Stimulated activated naive CD8-positive, alpha-beta T cell treated with anti-CD3 and anti-CD28 coated beads, Interleukin-15, Interleukin-2, amounts not matched to agents 100 U/mL and 50 U/mL, for 24 hours (primary cell): ENCODE measurements around the gene TMEM184A.

Experiments
- ATAC-seq: fragments of 150-1000 bp; cut with Tn5 transposase; one replicate; pipeline ENCODE4 v1.10.0; 2021
- DNase-seq: peaks from one replicate; pipeline ENCODE4 v3.0.0; 2021

The TMEM184A gene

DNA sequence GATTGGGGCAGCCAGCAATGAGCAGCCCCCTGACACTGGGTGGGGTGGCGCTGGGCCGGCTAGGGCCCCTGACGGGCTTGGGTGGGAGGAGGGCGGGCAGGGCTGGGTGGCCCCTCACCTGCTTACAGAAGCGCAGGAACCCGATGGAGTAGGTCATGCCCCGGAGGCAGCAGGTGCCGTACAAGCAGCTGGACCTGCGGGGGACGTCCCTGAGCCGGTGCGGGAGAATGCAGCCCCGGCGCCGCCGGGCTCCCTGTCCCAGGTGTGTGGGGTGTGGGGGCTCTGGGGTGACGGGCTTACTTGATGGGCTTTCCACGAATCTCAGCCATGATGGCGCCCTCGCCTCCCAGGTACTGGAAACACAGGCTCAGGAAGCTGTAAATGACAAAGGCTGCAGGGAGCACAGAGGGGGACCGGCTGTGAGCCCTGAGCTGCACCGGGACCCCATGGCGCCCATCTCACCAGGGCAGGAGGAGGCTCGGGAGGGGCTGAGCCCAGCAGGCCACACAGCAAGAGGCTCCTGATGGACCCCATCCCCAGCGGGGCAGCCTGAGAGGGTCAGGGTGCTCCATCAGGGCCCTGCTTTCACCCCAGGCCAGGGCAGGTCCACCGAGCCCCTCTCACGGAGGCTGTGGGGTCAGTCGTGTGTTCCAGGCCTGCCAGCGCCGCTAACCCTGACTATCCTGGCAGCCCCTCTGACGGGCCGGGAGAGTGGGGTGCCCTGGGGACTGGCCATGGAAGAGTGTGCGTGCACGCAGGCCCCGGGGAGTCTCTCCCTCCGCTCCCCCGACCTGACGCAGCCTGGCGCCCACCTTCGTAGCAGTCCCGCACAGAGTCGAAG, 5.8 kb downstream of the TMEM184A start:
- ATAC-seq = no peak
- DNase-seq = no peak

DNA sequence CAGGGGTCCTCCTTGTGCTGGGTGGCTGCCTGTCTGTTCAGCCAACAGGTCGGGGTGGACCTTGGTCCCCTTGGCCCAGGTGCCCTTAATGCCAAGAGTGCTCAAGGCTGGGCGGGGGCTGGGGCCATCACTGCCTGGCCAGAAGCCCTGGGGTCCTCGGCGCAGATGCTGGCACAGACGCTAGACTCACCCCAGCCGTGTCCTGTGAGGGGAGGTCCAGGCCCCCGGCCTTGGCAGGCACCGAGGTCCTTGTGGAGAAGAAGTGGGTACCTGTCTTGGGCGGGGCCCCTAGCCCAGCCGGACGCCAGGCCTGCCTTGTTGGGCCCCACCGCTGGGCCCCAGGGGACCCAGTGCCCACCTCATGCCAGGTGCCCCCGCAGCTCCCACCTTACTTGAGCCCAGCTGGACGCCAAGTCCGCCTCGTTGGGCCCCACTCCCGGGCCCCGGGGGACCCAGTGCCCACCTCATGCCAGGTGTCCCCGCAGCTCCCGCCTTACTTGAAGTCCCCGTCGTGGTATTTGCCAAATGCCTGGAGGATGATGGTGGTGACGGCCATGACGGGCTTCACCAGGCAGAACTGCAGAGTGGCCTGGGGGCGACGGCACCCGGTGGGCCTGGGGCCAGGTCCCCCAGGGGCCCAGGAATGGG, 6.5 kb downstream of the TMEM184A start:
- ATAC-seq (no peak), DNase-seq (no peak)

DNA sequence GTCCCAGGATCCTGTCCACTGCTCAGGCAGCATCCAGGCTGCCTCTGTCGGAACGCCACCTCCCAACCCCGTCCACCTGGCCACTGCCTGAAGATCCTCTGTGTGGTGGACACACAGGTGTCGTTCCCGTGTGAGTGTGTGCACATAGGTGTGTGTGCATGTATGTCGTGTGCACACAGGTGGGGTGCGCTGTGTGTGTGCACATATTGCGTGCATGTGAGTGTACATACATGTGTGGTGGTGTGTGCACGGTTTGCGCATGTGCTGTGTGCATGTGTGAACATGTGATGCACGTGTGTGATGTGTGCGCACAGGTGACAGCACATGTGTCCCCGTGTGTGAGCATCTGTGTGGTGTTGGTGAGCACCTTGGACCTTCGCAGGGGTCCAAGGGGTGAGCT, 7.1 kb downstream of the TMEM184A start:
- DNase-seq = no peak
- no peak for ATAC-seq

DNA sequence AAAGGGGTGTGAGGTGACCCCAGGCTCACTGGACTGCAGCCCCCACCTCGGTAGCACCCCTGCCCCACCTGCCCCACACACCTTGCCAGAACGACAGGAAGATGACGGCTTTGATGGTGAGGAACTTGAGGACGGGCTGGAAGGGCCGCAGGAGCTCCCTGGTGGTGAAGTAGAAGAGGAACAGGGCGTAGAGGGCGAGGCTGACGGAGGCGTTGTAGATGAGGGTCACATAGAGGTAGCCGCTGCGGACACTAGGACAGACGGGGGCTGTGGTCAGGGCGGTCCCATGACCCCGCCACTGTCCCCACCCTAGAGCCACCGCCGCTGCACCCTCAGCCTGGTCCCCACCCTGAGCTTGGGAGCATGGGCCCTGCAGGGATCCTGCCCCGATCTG, 7.6 kb downstream of the TMEM184A start:
- ATAC-seq (no peak), DNase-seq (no peak)

DNA sequence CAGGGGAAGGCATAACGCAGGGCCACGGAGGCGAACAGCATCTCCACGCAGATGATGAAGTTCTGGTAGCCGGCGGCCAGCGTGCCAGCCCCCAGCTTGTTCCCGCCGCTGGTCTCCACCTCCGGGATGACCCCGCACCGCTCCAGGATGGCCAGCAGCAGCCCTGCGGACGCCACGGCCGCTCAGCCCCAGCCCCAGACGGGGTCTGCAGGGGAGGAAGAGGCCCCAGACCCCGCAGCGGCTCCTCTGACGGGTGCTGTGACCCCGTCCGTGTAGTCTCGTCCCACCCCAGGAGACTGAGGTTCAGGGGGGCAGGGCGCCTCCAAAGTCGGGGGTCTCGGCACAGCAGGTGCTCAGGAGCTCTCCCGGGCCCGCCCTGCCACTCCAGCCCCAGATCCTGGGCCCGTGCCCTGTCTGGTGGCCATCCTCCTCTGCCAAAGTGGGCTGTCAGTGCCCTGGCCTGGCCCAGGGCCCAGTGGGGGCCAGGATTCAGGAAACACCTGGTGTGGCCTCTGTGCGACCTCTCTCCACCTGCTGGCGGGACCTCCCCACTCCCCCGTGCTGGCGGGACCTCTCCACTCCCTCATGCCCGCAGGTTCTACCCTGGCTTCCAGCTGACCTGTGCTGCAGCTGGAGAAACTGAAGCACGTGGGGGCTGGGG, 8.1 kb downstream of the TMEM184A start:
- DNase-seq (no peak), ATAC-seq (no peak)

DNA sequence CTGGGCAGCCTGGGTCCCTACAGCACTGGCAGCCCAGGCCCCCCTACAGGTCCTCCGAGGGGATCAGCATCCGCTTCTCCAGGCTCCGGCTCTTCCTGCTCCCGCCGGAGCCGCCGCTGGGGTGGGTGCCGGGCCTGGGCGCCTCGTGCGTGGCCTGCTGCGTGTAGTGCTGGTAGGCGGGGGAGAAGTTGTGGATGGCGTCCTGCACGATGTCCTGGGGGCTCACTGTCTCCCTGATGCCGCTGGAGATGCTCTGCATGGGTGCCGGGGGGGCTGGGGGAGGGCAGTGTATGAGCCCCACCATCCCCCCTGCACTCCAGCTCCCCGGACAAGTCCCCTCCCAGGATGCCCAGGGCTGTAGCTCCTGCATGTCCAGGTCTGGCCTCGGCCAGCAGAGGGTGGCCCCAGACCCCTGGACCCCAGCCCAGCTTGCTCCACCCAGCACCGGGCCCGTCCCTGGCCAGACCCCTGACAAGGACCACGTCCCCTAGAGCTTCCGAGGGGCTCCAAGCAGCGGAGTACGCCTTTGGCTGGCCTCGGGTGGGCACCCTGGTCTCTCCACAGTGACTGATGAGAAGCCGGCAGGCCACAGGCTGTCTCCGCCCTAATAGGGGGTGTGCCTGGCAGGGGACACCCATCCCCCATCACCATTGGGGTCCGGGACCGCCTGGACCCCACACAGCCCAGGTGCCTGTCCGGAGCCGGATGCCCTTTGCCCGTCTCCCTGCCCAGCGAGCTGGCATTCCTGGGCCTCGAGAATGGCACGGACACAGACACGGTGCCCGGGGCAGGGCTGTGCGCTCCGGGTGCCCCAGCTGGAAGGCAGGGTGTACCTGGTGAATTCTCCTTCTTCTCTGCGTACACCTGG, 8.9 kb downstream of the TMEM184A start:
- ATAC-seq (no peak), DNase-seq (no peak)

DNA sequence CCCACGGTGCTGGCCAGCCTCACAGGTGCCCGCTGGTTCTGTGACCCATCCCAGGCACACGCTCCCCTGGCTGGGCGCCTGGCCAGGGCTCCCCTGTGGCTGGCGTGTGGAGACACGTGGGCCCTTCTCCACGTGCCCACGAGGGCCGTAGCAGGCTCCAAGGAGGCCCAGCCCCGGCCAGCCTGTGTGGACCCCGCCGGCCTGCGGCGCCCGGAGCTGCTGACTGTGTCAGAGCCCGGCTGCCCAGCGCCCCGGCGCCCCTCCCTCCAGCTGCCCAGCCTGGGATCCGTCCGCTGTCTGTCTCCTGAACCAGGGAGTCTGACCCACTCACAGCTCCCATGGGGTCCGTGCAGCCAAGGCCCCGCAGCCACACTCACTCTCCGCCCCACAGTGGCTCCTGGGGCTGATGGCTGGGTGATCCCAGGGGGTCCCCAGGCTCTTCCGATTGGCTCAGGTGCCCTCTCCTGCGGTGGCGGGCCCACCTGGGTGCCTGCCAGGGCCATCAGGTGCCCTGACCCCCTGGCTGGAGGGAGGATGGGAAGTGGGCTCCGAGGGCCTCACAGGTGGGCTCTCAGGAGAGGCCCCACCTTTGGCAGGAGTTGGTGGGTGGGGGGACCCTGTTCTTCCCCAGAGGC, 9.6 kb downstream of the TMEM184A start:
- DNase-seq (no peak), ATAC-seq (no peak)

DNA sequence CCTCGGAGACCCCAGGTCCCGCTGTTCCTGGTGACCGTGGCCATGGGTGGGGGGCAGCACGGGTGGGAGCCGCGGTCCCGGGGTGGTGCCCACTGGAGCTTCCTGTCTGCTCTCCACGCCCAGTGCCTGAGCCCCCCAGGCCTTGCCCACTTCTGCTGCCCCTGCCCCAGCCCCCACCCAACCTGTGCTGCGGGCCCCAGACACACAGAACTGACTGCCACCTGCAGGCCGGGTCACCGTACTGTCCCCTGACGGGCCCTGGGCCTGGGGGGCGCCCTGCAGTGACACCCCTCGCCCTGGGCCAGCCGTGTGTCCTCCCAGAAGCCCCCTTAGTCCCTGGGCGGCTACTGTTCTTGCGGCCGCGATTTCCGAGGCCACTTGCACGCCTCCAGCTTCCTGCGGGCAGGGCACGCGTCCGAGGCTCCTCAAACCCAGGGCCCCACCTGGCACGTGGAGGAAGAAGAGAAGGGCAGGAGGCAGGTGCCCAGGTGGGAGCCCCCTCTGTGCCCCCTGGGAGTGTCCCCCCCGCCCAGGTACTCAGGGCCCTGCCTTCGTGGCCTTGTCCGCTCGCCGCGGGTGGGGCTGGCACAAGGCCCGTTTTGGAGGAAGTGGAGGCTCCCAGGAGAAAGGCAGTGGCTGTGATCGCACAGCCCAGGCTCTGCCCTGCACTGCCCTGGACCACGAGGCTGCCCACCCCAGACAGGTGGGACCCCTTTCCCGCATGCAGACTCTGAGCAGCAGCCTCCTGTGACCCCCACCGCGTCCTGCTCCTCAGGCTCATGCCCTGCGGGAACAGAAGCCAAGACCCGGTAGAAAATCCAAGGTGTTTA, 10.4 kb downstream of the TMEM184A start:
- ATAC-seq = no peak

DNA sequence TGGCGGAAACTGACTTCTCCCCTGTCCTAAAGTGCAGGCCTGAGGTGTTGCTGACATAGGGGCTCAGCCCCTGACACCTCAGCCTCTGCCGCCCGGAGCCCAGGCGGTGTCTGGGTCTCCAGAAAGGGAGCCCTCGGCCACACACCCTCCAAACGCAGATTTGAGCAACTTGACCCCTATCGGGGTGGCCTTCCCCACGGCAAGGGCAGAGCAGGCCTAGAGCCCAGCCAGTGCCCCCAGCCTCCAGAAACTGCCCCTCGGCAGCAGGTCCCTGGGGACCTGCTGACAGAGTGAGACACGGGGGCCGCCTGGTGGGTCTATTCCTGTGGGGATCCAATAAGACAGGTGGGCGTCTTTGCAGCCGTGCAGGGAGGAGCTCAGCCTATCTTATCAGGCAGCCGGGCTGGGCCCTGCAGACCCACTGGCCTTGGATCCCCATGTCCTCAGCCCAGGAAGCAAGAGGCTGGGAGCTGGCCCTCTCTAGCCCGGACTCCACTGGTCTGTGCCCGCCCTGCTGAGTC, 11.0 kb downstream of the TMEM184A start:
- DNase-seq (no peak), ATAC-seq (no peak)

More for the DNA sequence above, 10.4 kb downstream of the TMEM184A start:
- no peak for DNase-seq

DNA sequence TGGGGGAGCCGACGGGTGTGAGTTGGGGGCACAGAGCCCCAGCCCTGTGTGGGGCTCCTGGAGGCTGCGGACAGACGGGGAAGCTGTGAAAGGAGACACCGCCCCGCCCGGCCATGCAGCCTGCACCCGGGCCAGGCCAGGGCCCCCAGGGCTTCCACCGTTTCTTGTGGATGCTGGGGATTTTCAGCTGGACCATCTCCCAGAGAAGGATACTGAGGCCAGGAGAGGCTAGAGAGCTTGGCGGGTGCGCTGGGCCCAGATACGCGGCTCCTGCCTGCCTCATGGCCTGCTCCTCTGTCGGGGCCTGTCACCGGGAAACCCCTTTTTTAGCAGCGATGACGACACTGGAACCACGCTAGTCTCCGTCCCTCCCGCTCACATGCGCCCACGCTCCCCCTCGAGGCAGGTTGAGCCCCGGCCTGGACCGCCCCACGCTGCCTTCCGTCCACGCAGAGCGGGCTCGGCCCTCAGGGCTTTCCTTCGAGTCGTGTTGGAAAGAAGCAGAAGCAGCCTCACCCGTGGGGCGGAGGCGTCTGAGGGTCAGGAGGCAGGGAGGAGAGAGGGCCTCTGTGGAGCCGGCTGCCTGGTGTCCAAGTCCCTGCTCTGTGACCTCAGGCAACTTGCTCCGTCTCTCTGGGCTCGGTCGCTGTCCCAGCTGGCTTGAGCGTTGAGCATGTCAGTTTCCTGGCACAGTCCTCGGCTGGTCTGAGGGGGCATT, 11.7 kb downstream of the TMEM184A start:
- ATAC-seq (no peak), DNase-seq (no peak)

DNA sequence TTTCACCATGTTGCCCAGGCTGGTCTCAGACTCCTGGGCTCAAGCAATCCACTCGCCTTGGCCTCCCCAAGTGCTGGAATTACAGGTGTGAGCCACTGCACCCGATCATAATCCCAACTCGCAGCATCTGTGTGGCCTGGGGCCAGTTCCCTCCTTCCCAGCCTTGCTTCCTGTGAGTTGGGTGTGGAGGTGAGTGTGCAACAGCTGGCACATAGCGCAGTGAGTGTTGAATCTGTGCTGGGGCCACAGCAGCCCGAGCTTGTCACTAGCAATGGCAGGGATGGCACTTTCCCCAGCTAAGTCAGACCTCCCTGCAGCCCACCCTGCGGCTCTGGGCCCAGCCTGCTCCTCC, 12.2 kb downstream of the TMEM184A start:
- ATAC-seq (no peak), DNase-seq (no peak)

DNA sequence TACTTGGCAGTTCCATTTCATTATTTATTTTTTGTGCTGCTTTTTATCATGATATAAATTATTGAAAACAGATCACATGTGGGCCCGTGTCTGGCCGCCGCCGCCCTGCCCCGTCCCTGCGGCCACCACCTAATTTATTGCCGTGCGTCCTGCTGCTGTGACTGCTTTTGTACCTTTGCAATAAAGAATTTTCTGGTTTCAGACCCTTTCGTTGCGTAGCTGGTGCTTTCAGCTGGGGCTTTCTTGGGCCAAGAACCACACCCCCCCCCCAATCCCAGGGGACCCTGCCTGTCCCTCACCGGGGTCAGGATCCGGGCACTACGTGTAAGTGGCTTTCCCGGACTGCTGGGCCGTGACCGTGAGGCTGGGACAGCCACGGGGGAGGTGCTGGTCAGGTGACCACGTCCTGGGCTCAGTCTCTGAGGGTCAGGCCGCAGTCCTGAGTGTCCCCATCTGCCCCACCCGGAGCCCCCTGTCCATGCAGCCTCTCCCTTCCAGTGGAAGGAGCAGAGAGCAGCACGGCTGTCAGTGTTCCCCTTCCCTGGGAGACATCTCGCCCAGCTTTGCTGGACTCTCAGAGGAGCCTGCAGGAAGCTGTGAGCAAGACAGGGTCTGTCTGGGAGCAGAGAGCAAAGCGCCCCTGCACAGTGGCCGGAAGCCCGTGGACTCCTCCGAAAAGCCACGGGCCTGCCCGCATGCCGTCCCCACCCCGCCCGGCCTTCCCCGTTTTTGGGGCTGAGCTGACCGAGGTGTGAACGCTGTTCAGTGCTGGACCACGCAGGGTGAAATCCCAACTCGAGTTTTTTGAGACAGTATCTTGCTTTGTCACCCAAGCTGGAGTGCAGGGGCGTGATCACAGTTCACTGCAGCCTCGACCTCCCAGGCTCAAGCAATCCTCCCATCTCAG, 12.9 kb downstream of the TMEM184A start:
- no peak for ATAC-seq

DNA sequence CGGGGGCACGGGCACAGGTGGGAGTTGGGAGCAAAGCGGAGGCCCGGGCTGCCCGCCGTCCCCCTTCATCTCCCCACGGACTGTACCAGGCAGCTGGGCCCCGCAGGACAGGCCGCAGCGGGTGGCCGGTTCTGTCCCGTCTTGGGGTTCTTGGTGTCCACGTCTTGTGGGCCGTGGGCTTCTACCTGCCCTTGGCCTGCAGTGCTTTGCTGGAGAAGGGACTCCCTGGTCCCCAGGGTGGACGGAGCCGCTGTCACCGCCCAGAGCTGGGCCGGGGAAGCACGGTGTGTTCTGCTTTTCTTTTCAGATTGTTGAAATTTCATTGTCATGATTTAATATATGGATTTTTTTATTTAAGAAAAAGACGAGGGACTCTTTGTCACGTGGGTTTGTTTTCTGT, 13.7 kb downstream of the TMEM184A start:
- DNase-seq (no peak), ATAC-seq (no peak)

More for the DNA sequence above, 12.9 kb downstream of the TMEM184A start:
- DNase-seq = no peak

DNA sequence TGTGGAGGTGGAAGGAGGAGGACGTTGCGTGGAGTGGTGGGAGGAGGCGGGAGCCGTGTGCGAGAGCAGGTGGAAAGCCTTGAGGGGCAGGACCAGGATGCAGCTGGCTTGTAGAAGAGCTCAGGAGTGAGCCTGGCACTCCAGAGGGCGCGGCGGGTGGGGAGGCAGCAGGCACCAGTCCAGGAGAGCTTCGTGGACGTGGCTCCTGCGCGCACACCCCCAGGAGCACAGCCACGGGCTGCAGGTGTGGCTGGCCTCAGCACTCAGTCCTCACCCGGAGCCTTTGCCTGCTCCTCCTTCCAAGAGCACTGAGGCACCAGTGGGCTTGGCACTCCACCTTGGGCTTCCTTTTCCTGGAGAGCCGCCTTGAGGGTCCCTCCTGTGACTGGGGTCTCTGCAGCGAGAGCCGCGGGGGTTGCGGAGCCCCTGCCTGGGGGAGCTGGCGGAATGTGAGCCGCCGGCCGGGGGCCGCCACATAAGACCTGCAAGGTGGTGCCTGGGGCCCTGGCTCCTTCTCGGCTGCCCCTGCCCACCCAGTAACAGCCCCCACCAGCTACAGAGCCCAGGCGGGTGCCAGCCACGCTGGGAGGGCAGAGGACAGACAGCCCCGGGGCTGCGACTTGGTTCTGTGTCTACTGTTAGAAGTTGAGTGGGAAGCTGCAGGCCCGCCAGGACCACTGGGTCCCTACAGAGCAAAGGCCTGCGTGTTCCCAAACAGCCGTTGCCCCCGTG, 14.4 kb downstream of the TMEM184A start:
- ATAC-seq = no peak
- DNase-seq = no peak

DNA sequence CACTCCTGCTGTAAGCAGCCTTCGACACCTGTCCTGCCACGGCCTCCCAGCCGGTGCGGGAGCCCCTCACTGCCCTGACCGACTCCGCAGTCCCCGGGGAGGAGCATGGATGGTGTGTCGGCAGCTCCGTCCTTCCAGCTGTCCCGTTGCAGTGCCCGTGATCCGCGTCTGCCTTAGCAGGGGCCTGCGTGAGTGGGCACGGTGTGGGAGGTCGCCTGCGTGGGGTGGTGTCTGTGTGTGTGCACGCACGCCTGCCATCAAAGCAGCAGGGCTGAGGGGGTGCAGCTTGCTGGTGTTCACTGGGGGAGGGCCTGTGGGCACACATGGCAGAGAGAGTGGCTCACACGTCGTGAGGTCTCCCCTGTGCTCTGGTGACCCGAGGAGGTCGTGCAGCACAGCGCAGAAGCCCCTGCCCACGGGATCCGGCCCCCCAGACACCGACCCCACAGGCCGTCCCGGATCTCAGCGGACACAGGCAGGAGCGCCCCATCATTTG, 15.2 kb downstream of the TMEM184A start:
- ATAC-seq (no peak), DNase-seq (no peak)

DNA sequence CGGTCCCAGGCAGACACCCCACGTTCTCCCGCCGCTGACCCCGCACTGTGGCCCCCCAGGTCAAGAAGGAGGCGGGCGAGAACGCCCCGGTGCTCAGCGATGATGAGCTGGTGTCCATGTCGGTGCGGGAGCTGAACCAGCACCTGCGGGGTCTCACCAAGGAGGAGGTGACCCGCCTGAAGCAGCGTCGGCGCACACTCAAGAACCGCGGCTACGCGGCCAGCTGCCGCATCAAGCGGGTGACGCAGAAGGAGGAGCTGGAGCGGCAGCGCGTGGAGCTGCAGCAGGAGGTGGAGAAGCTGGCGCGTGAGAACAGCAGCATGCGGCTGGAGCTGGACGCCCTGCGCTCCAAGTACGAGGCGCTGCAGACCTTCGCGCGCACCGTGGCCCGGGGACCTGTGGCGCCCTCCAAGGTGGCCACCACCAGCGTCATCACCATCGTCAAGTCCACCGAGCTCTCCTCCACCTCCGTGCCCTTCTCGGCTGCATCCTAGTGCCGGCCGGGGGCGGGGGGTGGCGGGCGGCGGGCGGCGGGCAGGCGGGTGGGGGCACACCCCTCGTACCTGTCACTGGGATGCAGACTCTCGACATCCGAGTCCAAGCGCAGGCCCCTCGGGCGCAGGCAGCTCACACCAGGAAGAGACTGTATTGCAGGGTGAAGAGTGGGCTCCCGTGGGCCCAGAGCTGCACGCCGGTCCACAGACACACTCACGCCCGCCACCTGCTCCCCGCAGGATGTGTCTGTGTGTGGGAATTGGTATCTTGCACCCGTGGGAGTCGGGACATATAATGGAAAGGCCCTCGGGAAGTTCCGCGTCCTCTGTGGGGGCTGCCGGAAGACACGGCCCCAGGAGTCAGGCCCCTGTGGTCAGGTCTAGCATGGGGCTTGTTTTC, 15.9 kb downstream of the TMEM184A start:
- no peak for ATAC-seq
- no peak for DNase-seq
